M059J (cell line): Measurements from ENCODE around the gene UTP14C. TPM values are rescaled to one million over a fixed set of nuclear protein-coding genes. Genes with fewer than 3 reads are reported as not detected.
"Not testable (repeated sequence)": the region's sequence is repeated elsewhere in the genome, so short reads cannot be mapped to it uniquely, and the experiment has no call there.

ENCODE experiments used
- DNase-seq: peaks from one replicate; pipeline ENCODE4 v3.0.0-alpha.2; 2012; ENCODE audit warnings: low read depth
- total RNA-seq: library from RNA; depleted of rRNA; stranded (reverse); fragments of >200 nt; shearing (Covaris generic); gene quantifications from 2 replicates; pipeline ENCODE4 v1.2.3, GENCODE V29; 2014

UTP14C gene
- total RNA-seq, 1 experiment from 2014 or later, result 10.7 TPM

- DNase-seq, result no peak
Observed at GRCh38 chr13:52004511-52005170, 19.9 kb upstream of the UTP14C start.

GRCh38 chr13:52005841-52006522 is 18.5 kb upstream of the UTP14C start:
- no peak for DNase-seq

GRCh38 chr13:52006523-52007245 is 17.8 kb upstream of the UTP14C start:
- DNase-seq, result no peak

- no peak for DNase-seq
Observed at GRCh38 chr13:52009946-52010345, 14.5 kb upstream of the UTP14C start.

GRCh38 chr13:52010890-52011631 is 13.4 kb upstream of the UTP14C start, which contains the start of gene ATP7B:
ATP7B (minus strand) TSS chr13:52011450; CDS start chr13:52011337, 113 bp downstream.
- peak; percentile 8 for DNase-seq

- DNase-seq, result peak; percentile 95
Observed at GRCh38 chr13:52011632-52012511, 12.6 kb upstream of the UTP14C start, which contains the start of gene ALG11. ALG11 (plus strand) TSS chr13:52012398; CDS start chr13:52012419, 21 bp downstream.

GRCh38 chr13:52012512-52012836 is 12.0 kb upstream of the UTP14C start:
- no peak for DNase-seq

GRCh38 chr13:52016296-52016695 is 8.2 kb upstream of the UTP14C start:
- no peak for DNase-seq

- no peak for DNase-seq
Observed at GRCh38 chr13:52020191-52020590, 4.3 kb upstream of the UTP14C start.

GRCh38 chr13:52022356-52022755 is 2.1 kb upstream of the UTP14C start:
- DNase-seq, result no peak

- no peak for DNase-seq
Observed at GRCh38 chr13:52025475-52026245, 1.2 kb downstream of the UTP14C start.

- DNase-seq, result no peak
Observed at GRCh38 chr13:52026246-52026626, 1.7 kb downstream of the UTP14C start.

- no peak for DNase-seq
Observed at GRCh38 chr13:52027832-52028231, 3.3 kb downstream of the UTP14C start.

- DNase-seq, result no peak
Observed at GRCh38 chr13:52029569-52029968, 5.1 kb downstream of the UTP14C start.

GRCh38 chr13:52030401-52030800 is 5.9 kb downstream of the UTP14C start:
- DNase-seq, result not testable (repeated sequence)

- DNase-seq, result no peak
Observed at GRCh38 chr13:52033039-52033438, 8.5 kb downstream of the UTP14C start.

- DNase-seq, result no peak
Observed at GRCh38 chr13:52034616-52035226, 10.2 kb downstream of the UTP14C start.

GRCh38 chr13:52036037-52036436 is 11.5 kb downstream of the UTP14C start:
- no peak for DNase-seq

- DNase-seq, result no peak
Observed at GRCh38 chr13:52043675-52044074, 19.2 kb downstream of the UTP14C start.

GRCh38 chr13:52047463-52047862 is 23.0 kb downstream of the UTP14C start:
- no peak for DNase-seq
